ENCODE data around the gene FABP6.

The FABP6 gene

GRCh38 chr5:160262151-160263074 lies 33.1 kb downstream of the FABP6 start:
- DNase-seq (ENCODE audit: low spot score), result peak; percentile 34

- no peak for DNase-seq (ENCODE audit: low spot score)
Measured at GRCh38 chr5:160263326-160263855, 34.1 kb downstream of the FABP6 start.

- DNase-seq (ENCODE audit: low spot score), result no peak
Measured at GRCh38 chr5:160266044-160266443, 36.7 kb downstream of the FABP6 start.

- DNase-seq (ENCODE audit: low spot score), result no peak
Measured at GRCh38 chr5:160266752-160267345, 37.5 kb downstream of the FABP6 start.

- DNase-seq (ENCODE audit: low spot score), result no peak
Measured at GRCh38 chr5:160268121-160268520, 38.8 kb downstream of the FABP6 start.

GRCh38 chr5:160269017-160269416 lies 39.7 kb downstream of the FABP6 start:
- DNase-seq (ENCODE audit: low spot score), result peak; percentile 33

GRCh38 chr5:160270704-160271103 lies 41.4 kb downstream of the FABP6 start:
- DNase-seq (ENCODE audit: low spot score), result no peak

GRCh38 chr5:160271396-160271795 lies 42.1 kb downstream of the FABP6 start:
- DNase-seq (ENCODE audit: low spot score), result no peak

GRCh38 chr5:160271836-160272235 lies 42.5 kb downstream of the FABP6 start:
- DNase-seq (ENCODE audit: low spot score), result no peak

GRCh38 chr5:160272264-160272663 lies 43.0 kb downstream of the FABP6 start:
- no peak for DNase-seq (ENCODE audit: low spot score)

GRCh38 chr5:160272889-160273288 lies 43.6 kb downstream of the FABP6 start:
- no peak for DNase-seq (ENCODE audit: low spot score)

- DNase-seq (ENCODE audit: low spot score), result no peak
Measured at GRCh38 chr5:160274483-160274931, 45.2 kb downstream of the FABP6 start.

- no peak for DNase-seq (ENCODE audit: low spot score)
Measured at GRCh38 chr5:160278343-160278742, 49.0 kb downstream of the FABP6 start.

GRCh38 chr5:160280384-160281095 lies 51.2 kb downstream of the FABP6 start:
- DNase-seq (ENCODE audit: low spot score), result no peak

GRCh38 chr5:160281275-160281674 lies 52.0 kb downstream of the FABP6 start:
- DNase-seq (ENCODE audit: low spot score), result no peak

GRCh38 chr5:160284291-160284873 lies 55.1 kb downstream of the FABP6 start:
- no peak for DNase-seq (ENCODE audit: low spot score)

GRCh38 chr5:160285316-160285715 lies 56.0 kb downstream of the FABP6 start:
- DNase-seq (ENCODE audit: low spot score), result no peak

- no peak for DNase-seq (ENCODE audit: low spot score)
Measured at GRCh38 chr5:160286947-160287346, 57.6 kb downstream of the FABP6 start.

- no peak for DNase-seq (ENCODE audit: low spot score)
Measured at GRCh38 chr5:160287378-160288051, 58.2 kb downstream of the FABP6 start.

Measured in AG08395 (cell line).